Esophagus (tissue), 2 donors: ENCODE measurements around the gene KCTD7. TPM values are rescaled to one million over a fixed set of nuclear protein-coding genes. Genes with fewer than 3 reads are reported as not detected.
A peak's percentile ranks its signal among the peaks of the same experiment; 100 is the strongest.
"Not testable (repeated sequence)": the region's sequence is repeated elsewhere in the genome, so short reads cannot be mapped to it uniquely, and the experiment has no call there.

Source experiments
- H3K27ac ChIP-seq, 2 donors: one replicate each; pipeline ENCODE4 v1.5.1; 2013; ENCODE audit warnings: low read depth in 2 of 2, mild to moderate bottlenecking in 2 of 2, inconsistent platforms in 1 of 2, low read length in 1 of 2, moderate library complexity in 1 of 2
- H3K27me3 ChIP-seq, 2 donors: one replicate each; pipeline ENCODE4 v1.6.1; 2013; ENCODE audit warnings: low read length in 2 of 2, control low read depth in 1 of 2, mild to moderate bottlenecking in 1 of 2; ENCODE audit not compliant: insufficient read depth in 2 of 2, control insufficient read depth in 1 of 2
- H3K36me3 ChIP-seq, 2 donors: one replicate each; pipeline ENCODE4 v1.6.1; 2013; ENCODE audit warnings: low read length in 1 of 2; ENCODE audit not compliant: control insufficient read depth in 2 of 2, insufficient read depth in 2 of 2
- H3K4me1 ChIP-seq, 2 donors: one replicate each; pipeline ENCODE4 v1.6.1; 2013; ENCODE audit warnings: low read length in 1 of 2; ENCODE audit not compliant: control insufficient read depth in 2 of 2, insufficient read depth in 2 of 2
- H3K4me3 ChIP-seq, 2 donors: one replicate each; pipeline ENCODE4 v1.5.1; 2013; ENCODE audit warnings: low read length in 2 of 2, mild to moderate bottlenecking in 2 of 2, low read depth in 1 of 2, moderate library complexity in 1 of 2
- H3K9me3 ChIP-seq, 2 donors: one replicate each; pipeline ENCODE4 v1.6.1; 2013; ENCODE audit warnings: mild to moderate bottlenecking in 2 of 2, low read depth in 1 of 2, low read length in 1 of 2, moderate library complexity in 1 of 2; ENCODE audit not compliant: control insufficient read depth in 2 of 2, insufficient read depth in 1 of 2
- WGBS, 2 donors: extraction: QIAGEN DNeasy Blood & Tissue Kit; methylation state at CpG; one replicate each; pipeline ENCODE4 v1.1.7; 2013; 5-methylcytosine and 5-hydroxymethylcytosine counted together
- polyA plus RNA-seq, 2 donors: library from polyadenylated mRNA; stranded (reverse); fragments of 200-250 nt; gene quantifications; one replicate each; pipeline ENCODE4 v1.2.3, GENCODE V29; 2013
- donor health status: healthy with polysubstance abuse.
- donor health status: Bipolar disorder and iron deficiency.

The KCTD7 gene
- polyA plus RNA-seq, 2 donors: 1.9 to 2.9 TPM

DNA sequence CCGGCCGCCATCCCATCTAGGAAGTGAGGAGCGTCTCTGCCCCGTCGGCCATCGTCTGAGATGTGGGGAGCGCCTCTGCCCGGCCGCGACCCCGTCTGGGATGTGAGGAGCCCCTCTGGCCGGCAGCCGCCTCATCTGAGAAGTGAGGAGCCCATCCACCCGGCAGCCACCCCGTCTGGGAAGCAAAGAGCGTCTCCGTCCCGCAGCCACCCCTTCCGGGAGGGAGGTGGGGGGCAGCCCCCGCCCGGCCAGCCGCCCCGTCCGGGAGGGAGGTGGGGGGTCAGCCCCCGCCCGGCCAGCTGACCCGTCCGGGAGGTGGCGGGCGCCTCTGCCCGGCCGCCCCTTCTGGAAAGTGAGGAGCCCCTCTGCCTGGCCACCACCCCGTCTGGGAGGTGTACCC is 14.1 kb upstream of the KCTD7 start:
- not testable (repeated sequence) for H3K4me1 ChIP-seq
- WGBS, 2 donors: 93 to 96% methylated on average over 30 to 33 of the region's 33 CpGs

GRCh38 chr7:66615699-66616098 is 13.0 kb upstream of the KCTD7 start:
- 60 to 85% methylated on average over 1 of the region's 1 CpG for WGBS, 2 donors
- no peak overlapping the region for H3K27ac ChIP-seq
- H3K4me1 ChIP-seq: no peaks in the 10 kb centered on the region
- H3K9me3 ChIP-seq: no peaks in the 10 kb centered on the region
- no peaks in the 10 kb centered on the region for H3K36me3 ChIP-seq
- no peak overlapping the region for H3K4me3 ChIP-seq
- H3K27me3 ChIP-seq: no peaks in the 10 kb centered on the region

More for the DNA sequence above, 14.1 kb upstream of the KCTD7 start:
- H3K4me3 ChIP-seq, H3K27me3 ChIP-seq, H3K9me3 ChIP-seq, H3K36me3 ChIP-seq, H3K27ac ChIP-seq: not testable (repeated sequence)

GRCh38 chr7:66617295-66617694 is 11.4 kb upstream of the KCTD7 start:
- H3K9me3 ChIP-seq: no peaks in the 10 kb centered on the region
- H3K4me3 ChIP-seq: no peak overlapping the region
- H3K36me3 ChIP-seq: no peaks in the 10 kb centered on the region
- no peak overlapping the region for H3K27ac ChIP-seq
- no peaks in the 10 kb centered on the region for H3K4me1 ChIP-seq
- 84 to 87% methylated on average over 8 of the region's 8 CpGs for WGBS, 2 donors
- no peaks in the 10 kb centered on the region for H3K27me3 ChIP-seq

GRCh38 chr7:66619341-66619948 is 9.2 kb upstream of the KCTD7 start:
- H3K9me3 ChIP-seq, H3K4me3 ChIP-seq, H3K36me3 ChIP-seq, H3K27ac ChIP-seq, H3K4me1 ChIP-seq, H3K27me3 ChIP-seq: not testable (repeated sequence)
- WGBS, 2 donors: 43 to 52% methylated on average over 4 of the region's 4 CpGs

DNA sequence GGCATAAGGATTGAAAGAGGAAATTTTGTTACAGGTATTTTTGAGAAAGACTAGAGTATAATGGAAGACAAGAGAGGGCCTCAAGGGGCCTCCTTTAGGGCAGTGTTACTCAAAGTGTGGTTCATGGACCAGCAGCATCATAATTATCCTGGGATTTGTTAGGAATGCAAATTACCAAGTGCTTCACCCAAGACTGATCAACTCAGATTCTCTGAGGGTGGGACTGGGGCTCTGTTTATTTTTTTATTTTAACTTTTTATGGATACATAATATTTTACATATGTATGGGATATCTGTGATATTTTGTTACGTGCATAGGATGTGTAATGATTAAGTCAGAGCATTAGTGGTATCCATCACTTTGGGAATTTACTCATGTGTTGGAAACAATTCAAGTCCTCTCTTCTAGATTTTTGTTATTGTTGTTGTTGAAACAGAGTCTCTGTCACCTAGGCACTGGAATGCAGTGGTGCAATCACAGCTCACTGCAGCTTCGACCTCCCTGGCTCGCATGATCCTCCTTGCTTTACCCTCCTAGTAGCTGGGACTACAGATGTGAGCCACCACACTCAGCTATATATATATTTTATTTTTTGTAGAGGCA is 2.2 kb upstream of the KCTD7 start:
- Histone ChIP-seq H3K4me3 (no peak overlapping the region), H3K9me3 (no peaks in the 10 kb centered on the region), H3K27me3 (no peaks in the 10 kb centered on the region), H3K36me3 (no peaks in the 10 kb centered on the region), H3K27ac (no peak overlapping the region), H3K4me1 (peaks cover 0 to 2% of the 10 kb centered on the region in 2 donors)
- 79 to 86% methylated on average over 3 of the region's 3 CpGs for WGBS, 2 donors

- H3K4me3 ChIP-seq: no peak overlapping the region
- H3K27ac ChIP-seq: no peak overlapping the region
- no peaks in the 10 kb centered on the region for H3K27me3 ChIP-seq
- peaks cover 0 to 2% of the 10 kb centered on the region in 2 donors for H3K4me1 ChIP-seq
- 53 to 55% methylated on average over 10 of the region's 10 CpGs for WGBS, 2 donors
- H3K36me3 ChIP-seq: no peaks in the 10 kb centered on the region
- H3K9me3 ChIP-seq: no peaks in the 10 kb centered on the region
Measured at GRCh38 chr7:66627151-66627681, 1.5 kb upstream of the KCTD7 start.

- H3K4me1 ChIP-seq: peaks cover 0 to 2% of the 10 kb centered on the region in 2 donors
- no peaks in the 10 kb centered on the region for H3K9me3 ChIP-seq
- H3K27me3 ChIP-seq: no peaks in the 10 kb centered on the region
- H3K27ac ChIP-seq: peak overlapping the region; percentile 96 to 99
- H3K4me3 ChIP-seq: peak overlapping the region; percentile 66 to 69
- no peaks in the 10 kb centered on the region for H3K36me3 ChIP-seq
- 1 to 4% methylated on average over 18 of the region's 18 CpGs for WGBS, 2 donors
Measured at GRCh38 chr7:66627881-66628360, 760 bp upstream of the KCTD7 start.

DNA sequence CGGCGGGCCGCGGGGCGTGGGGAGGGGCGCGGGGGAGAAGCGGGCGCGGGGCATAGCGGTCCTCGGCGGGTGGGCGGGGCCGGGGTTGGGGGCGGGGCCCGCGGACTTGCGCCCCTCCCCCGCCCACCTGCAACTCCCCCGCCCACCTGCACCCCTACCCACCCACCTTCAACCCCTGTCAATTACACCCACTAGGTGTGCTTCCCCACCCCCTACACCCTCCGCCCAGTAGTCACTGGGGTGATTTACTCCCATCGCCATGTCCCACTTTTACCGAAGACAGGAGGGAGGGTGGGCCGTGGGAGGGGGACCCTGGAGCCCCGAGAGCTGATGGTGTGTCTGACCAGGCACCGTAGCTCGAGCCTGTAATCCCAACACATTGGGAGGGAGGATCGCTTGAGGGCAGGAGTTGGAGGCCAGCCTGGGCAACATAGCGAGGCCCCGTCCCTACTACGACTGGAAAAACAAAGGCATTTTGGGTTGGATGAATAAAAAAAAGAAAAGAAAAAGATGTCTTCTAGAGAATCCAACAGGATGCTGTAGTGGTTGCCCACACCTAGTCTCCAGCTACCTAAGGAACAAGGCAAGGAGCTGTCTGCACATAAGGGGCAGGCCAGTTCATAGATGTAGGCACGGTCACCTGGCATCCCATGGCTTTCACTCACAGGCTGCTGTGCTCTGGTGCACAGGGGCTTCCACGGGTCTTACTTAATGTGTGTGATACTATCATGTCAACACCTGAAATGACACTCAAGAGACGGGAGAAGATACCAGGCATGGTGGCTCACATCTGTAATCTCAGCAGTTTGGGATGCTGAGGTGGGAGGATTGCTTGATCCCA is 761 bp downstream of the KCTD7 start:
- H3K27ac ChIP-seq: peak overlapping the region; percentile 95 to 96

DNA sequence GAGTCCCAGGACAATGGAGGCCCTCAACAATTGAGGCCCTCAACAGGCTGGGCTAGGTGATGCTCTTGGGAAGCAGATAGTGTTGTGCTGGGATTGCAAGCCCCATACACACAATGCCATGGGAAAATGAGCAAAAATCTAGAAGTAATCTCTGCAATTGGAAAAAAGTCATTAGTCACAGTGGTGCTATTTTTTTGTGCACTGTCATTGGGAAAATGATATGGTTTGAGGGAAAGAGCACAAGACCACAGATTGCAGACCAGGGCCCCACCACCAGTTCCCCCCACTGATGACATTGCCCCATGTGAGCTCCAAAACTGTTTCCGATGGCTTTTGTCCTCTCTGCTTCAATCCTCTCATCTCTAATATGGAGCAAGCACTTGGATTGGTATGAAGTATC is 1.9 kb downstream of the KCTD7 start:
- Histone ChIP-seq H3K4me1 (peaks cover 0 to 2% of the 10 kb centered on the region in 2 donors), H3K36me3 (peaks cover 0 to 3% of the 10 kb centered on the region in 2 donors), H3K4me3 (no peak overlapping the region), H3K27me3 (no peaks in the 10 kb centered on the region), H3K27ac (no peak overlapping the region), H3K9me3 (no peaks in the 10 kb centered on the region)
- 76 to 96% methylated on average over 1 of the region's 1 CpG for WGBS, 2 donors

More for the DNA sequence above, 761 bp downstream of the KCTD7 start:
- H3K9me3 ChIP-seq: no peaks in the 10 kb centered on the region
- H3K4me3 ChIP-seq: peak overlapping the region; percentile 62 to 74
- H3K4me1 ChIP-seq: peaks cover 0 to 2% of the 10 kb centered on the region in 2 donors
- WGBS, 2 donors: 14 to 28% methylated on average over 21 to 35 of the region's 35 CpGs
- H3K36me3 ChIP-seq: peaks cover 0 to 3% of the 10 kb centered on the region in 2 donors
- H3K27me3 ChIP-seq: no peaks in the 10 kb centered on the region
